ENCODE measurements around the gene IL2RA.

DNA sequence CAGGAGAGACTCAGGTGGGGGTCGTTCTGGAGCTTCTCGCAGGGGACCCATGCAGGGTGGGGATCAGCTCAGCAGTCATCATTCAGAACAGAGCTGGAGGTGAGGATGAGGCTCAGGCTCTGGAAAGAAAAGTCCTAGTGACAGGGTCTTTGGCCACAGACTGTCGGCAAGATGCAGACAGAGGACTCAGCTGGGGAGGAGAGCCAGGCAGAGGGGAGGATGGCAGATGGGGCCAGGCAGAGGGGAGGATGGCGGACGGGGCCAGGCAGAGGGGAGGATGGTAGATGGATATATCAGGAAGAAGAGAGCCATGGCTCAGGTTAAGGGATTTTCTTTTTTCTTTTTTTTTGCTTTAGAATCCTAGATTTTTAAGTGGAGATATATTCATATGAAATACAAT, 77.1 kb downstream of the IL2RA start:
- TF ChIP-seq, protein P1, sequence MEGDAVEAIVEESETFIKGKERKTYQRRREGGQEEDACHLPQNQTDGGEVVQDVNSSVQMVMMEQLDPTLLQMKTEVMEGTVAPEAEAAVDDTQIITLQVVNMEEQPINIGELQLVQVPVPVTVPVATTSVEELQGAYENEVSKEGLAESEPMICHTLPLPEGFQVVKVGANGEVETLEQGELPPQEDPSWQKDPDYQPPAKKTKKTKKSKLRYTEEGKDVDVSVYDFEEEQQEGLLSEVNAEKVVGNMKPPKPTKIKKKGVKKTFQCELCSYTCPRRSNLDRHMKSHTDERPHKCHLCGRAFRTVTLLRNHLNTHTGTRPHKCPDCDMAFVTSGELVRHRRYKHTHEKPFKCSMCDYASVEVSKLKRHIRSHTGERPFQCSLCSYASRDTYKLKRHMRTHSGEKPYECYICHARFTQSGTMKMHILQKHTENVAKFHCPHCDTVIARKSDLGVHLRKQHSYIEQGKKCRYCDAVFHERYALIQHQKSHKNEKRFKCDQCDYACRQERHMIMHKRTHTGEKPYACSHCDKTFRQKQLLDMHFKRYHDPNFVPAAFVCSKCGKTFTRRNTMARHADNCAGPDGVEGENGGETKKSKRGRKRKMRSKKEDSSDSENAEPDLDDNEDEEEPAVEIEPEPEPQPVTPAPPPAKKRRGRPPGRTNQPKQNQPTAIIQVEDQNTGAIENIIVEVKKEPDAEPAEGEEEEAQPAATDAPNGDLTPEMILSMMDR (IDR thresholded peaks at IDR 0.05), result no peak
- no peak for TF ChIP-seq EZH2 (IDR thresholded peaks at IDR 0.05; ENCODE audit: borderline replicate concordance, insufficient read depth, low read depth, low read length, poor library complexity, severe bottlenecking)
